HG03139 (cell line): ENCODE measurements around the gene FGF14.

ENCODE experiments used
- ATAC-seq: cut with Tn5 transposase; IDR thresholded peaks from one replicate; pipeline ENCODE4 v1.9.1; 2021; ENCODE audit not compliant: unreplicated experiment

FGF14 gene

GRCh38 chr13:102369302-102369701 is 32.5 kb downstream of the FGF14 start:
- ATAC-seq, result no peak

- ATAC-seq, result no peak
Measured at GRCh38 chr13:102367836-102368235, 34.0 kb downstream of the FGF14 start.

- no peak for ATAC-seq
Measured at GRCh38 chr13:102361113-102361512, 40.7 kb downstream of the FGF14 start.

GRCh38 chr13:102359264-102359663 is 42.6 kb downstream of the FGF14 start:
- no peak for ATAC-seq

GRCh38 chr13:102355251-102355650 is 46.6 kb downstream of the FGF14 start:
- no peak for ATAC-seq

- ATAC-seq, result no peak
Measured at GRCh38 chr13:102354011-102354410, 47.8 kb downstream of the FGF14 start.

- no peak for ATAC-seq
Measured at GRCh38 chr13:102351521-102351920, 50.3 kb downstream of the FGF14 start.

- no peak for ATAC-seq
Measured at GRCh38 chr13:102347490-102347889, 54.4 kb downstream of the FGF14 start.

- no peak for ATAC-seq
Measured at GRCh38 chr13:102346769-102347168, 55.1 kb downstream of the FGF14 start.

- no peak for ATAC-seq
Measured at GRCh38 chr13:102344410-102344809, 57.4 kb downstream of the FGF14 start.

GRCh38 chr13:102333320-102334198 is 68.3 kb downstream of the FGF14 start:
- ATAC-seq, result no peak

- ATAC-seq, result no peak
Measured at GRCh38 chr13:102328909-102329308, 72.9 kb downstream of the FGF14 start.

GRCh38 chr13:102327119-102327617 is 74.7 kb downstream of the FGF14 start:
- ATAC-seq, result no peak

GRCh38 chr13:102326381-102327118 is 75.3 kb downstream of the FGF14 start:
- no peak for ATAC-seq

GRCh38 chr13:102325321-102325720 is 76.5 kb downstream of the FGF14 start:
- ATAC-seq, result no peak

GRCh38 chr13:102323505-102323904 is 78.3 kb downstream of the FGF14 start:
- no peak for ATAC-seq

GRCh38 chr13:102323012-102323411 is 78.8 kb downstream of the FGF14 start:
- no peak for ATAC-seq

- ATAC-seq, result no peak
Measured at GRCh38 chr13:102322211-102322610, 79.6 kb downstream of the FGF14 start.

- no peak for ATAC-seq
Measured at GRCh38 chr13:102318233-102318632, 83.6 kb downstream of the FGF14 start.

- ATAC-seq, result no peak
Measured at GRCh38 chr13:102317593-102317992, 84.3 kb downstream of the FGF14 start.

- ATAC-seq, result no peak
Measured at GRCh38 chr13:102316732-102317131, 85.1 kb downstream of the FGF14 start.

- ATAC-seq, result no peak
Measured at GRCh38 chr13:102312841-102313240, 89.0 kb downstream of the FGF14 start.
